T-helper 1 cell treated with Interleukin-12 subunit alpha and Interleukin-12 subunit beta and Interleukin-4 antibody, amounts not matched to agents 30 μg/mL and 1 μg/mL, for 36 hours (primary cell): ENCODE data around the gene ARHGEF10L.

Experiments
- H3K27ac Mint-ChIP-seq: one replicate; pipeline ENCODE4 v1.8.0; 2021; ENCODE audit warnings: mild to moderate bottlenecking, mixed read lengths
- H3K27me3 Mint-ChIP-seq: one replicate; pipeline ENCODE4 v1.8.0; 2021; ENCODE audit warnings: low read depth, mixed read lengths
- H3K36me3 Mint-ChIP-seq: one replicate; pipeline ENCODE4 v1.8.0; 2021; ENCODE audit warnings: low read depth, mixed read lengths
- H3K4me1 Mint-ChIP-seq: one replicate; pipeline ENCODE4 v1.8.0; 2021; ENCODE audit warnings: low read depth, mixed read lengths
- H3K4me3 Mint-ChIP-seq: one replicate; pipeline ENCODE4 v1.8.0; 2021; ENCODE audit warnings: mild to moderate bottlenecking, moderate library complexity, mixed read lengths
- H3K9me3 Mint-ChIP-seq: one replicate; pipeline ENCODE4 v1.8.0; 2021; ENCODE audit warnings: mixed read lengths

The ARHGEF10L gene

GRCh38 chr1:17581389-17582123 lies 42.1 kb downstream of the ARHGEF10L start:
- Mint-ChIP-seq H3K27ac (no peak overlapping the region), H3K4me1 (no peaks in the 10 kb centered on the region), H3K27me3 (no peaks in the 10 kb centered on the region), H3K9me3 (no peaks in the 10 kb centered on the region), H3K36me3 (no peaks in the 10 kb centered on the region), H3K4me3 (no peak overlapping the region)

- Mint-ChIP-seq H3K36me3 (no peaks in the 10 kb centered on the region), H3K27ac (no peak overlapping the region), H3K4me3 (no peak overlapping the region), H3K27me3 (no peaks in the 10 kb centered on the region), H3K4me1 (no peaks in the 10 kb centered on the region), H3K9me3 (no peaks in the 10 kb centered on the region)
Observed at GRCh38 chr1:17582124-17582774, 42.8 kb downstream of the ARHGEF10L start.

- Mint-ChIP-seq H3K27me3 (no peaks in the 10 kb centered on the region), H3K4me1 (no peaks in the 10 kb centered on the region), H3K36me3 (no peaks in the 10 kb centered on the region), H3K9me3 (no peaks in the 10 kb centered on the region), H3K27ac (no peak overlapping the region), H3K4me3 (no peak overlapping the region)
Observed at GRCh38 chr1:17584539-17584938, 45.0 kb downstream of the ARHGEF10L start.

GRCh38 chr1:17585266-17585987 lies 45.9 kb downstream of the ARHGEF10L start:
- H3K9me3 Mint-ChIP-seq: no peaks in the 10 kb centered on the region
- H3K27me3 Mint-ChIP-seq: no peaks in the 10 kb centered on the region
- no peak overlapping the region for H3K4me3 Mint-ChIP-seq
- no peak overlapping the region for H3K27ac Mint-ChIP-seq
- H3K36me3 Mint-ChIP-seq: no peaks in the 10 kb centered on the region
- no peaks in the 10 kb centered on the region for H3K4me1 Mint-ChIP-seq

GRCh38 chr1:17586172-17586964 lies 46.9 kb downstream of the ARHGEF10L start:
- H3K27ac Mint-ChIP-seq: no peak overlapping the region
- H3K36me3 Mint-ChIP-seq: no peaks in the 10 kb centered on the region
- H3K4me3 Mint-ChIP-seq: no peak overlapping the region
- no peaks in the 10 kb centered on the region for H3K4me1 Mint-ChIP-seq
- H3K27me3 Mint-ChIP-seq: no peaks in the 10 kb centered on the region
- no peaks in the 10 kb centered on the region for H3K9me3 Mint-ChIP-seq

GRCh38 chr1:17587693-17588047 lies 48.2 kb downstream of the ARHGEF10L start:
- H3K4me1 Mint-ChIP-seq: no peaks in the 10 kb centered on the region
- no peak overlapping the region for H3K4me3 Mint-ChIP-seq
- H3K27me3 Mint-ChIP-seq: no peaks in the 10 kb centered on the region
- no peak overlapping the region for H3K27ac Mint-ChIP-seq
- no peaks in the 10 kb centered on the region for H3K36me3 Mint-ChIP-seq
- no peaks in the 10 kb centered on the region for H3K9me3 Mint-ChIP-seq

GRCh38 chr1:17588048-17588871 lies 48.8 kb downstream of the ARHGEF10L start:
- Mint-ChIP-seq H3K27me3 (no peaks in the 10 kb centered on the region), H3K4me3 (no peak overlapping the region), H3K27ac (no peak overlapping the region), H3K36me3 (no peaks in the 10 kb centered on the region), H3K9me3 (no peaks in the 10 kb centered on the region), H3K4me1 (no peaks in the 10 kb centered on the region)

- Mint-ChIP-seq H3K27me3 (no peaks in the 10 kb centered on the region), H3K4me3 (no peak overlapping the region), H3K4me1 (no peaks in the 10 kb centered on the region)
Observed at GRCh38 chr1:17591814-17592430, 52.4 kb downstream of the ARHGEF10L start.

GRCh38 chr1:17594026-17594425 lies 54.5 kb downstream of the ARHGEF10L start:
- Mint-ChIP-seq H3K4me1 (no peaks in the 10 kb centered on the region), H3K36me3 (no peaks in the 10 kb centered on the region), H3K27ac (no peak overlapping the region), H3K9me3 (no peaks in the 10 kb centered on the region), H3K27me3 (no peaks in the 10 kb centered on the region), H3K4me3 (no peak overlapping the region)

More at GRCh38 chr1:17591814-17592430, 52.4 kb downstream of the ARHGEF10L start:
- Mint-ChIP-seq H3K36me3 (no peaks in the 10 kb centered on the region), H3K9me3 (no peaks in the 10 kb centered on the region), H3K27ac (no peak overlapping the region)

- Mint-ChIP-seq H3K4me3 (no peak overlapping the region), H3K36me3 (no peaks in the 10 kb centered on the region), H3K4me1 (no peaks in the 10 kb centered on the region), H3K27ac (no peak overlapping the region), H3K9me3 (no peaks in the 10 kb centered on the region), H3K27me3 (no peaks in the 10 kb centered on the region)
Observed at GRCh38 chr1:17594690-17595601, 55.4 kb downstream of the ARHGEF10L start.

- no peak overlapping the region for H3K27ac Mint-ChIP-seq
- H3K27me3 Mint-ChIP-seq: no peaks in the 10 kb centered on the region
- H3K4me3 Mint-ChIP-seq: no peak overlapping the region
- H3K9me3 Mint-ChIP-seq: no peaks in the 10 kb centered on the region
- no peaks in the 10 kb centered on the region for H3K4me1 Mint-ChIP-seq
- H3K36me3 Mint-ChIP-seq: no peaks in the 10 kb centered on the region
Observed at GRCh38 chr1:17595602-17595925, 56.1 kb downstream of the ARHGEF10L start.

- no peaks in the 10 kb centered on the region for H3K36me3 Mint-ChIP-seq
- no peaks in the 10 kb centered on the region for H3K4me1 Mint-ChIP-seq
- no peaks in the 10 kb centered on the region for H3K9me3 Mint-ChIP-seq
- no peak overlapping the region for H3K27ac Mint-ChIP-seq
- no peaks in the 10 kb centered on the region for H3K27me3 Mint-ChIP-seq
- no peak overlapping the region for H3K4me3 Mint-ChIP-seq
Observed at GRCh38 chr1:17596186-17596585, 56.7 kb downstream of the ARHGEF10L start.
